MM.1S (cell line): ENCODE measurements around the gene HNRNPLL.

Experiments
- DNase-seq: peaks from one replicate; pipeline ENCODE4 v3.0.0-alpha.2; 2015
- H2AFZ ChIP-seq: fragments of 300-600 bp; sonication (generic); 2 replicates; pipeline ENCODE4 v1.6.0; 2016; ENCODE audit warnings: antibody characterized with exemption, low read length
- H3F3A ChIP-seq: fragments of 300-600 bp; sonication (generic); 2 replicates; pipeline ENCODE4 v1.6.1; 2016; ENCODE audit warnings: mild to moderate bottlenecking, antibody characterized with exemption, low read length, moderate library complexity, mixed read lengths; ENCODE audit not compliant: insufficient read depth
- H3K27ac ChIP-seq: fragments of 300-600 bp; sonication (generic); 2 replicates; pipeline ENCODE4 v1.5.1; 2016; ENCODE audit warnings: mild to moderate bottlenecking, low read length
- H3K27me3 ChIP-seq: fragments of 300-600 bp; sonication (generic); replicated peaks from 2 replicates; pipeline ENCODE4 v1.6.0; 2016; ENCODE audit warnings: low read length; ENCODE audit not compliant: insufficient read depth
- H3K36me3 ChIP-seq: fragments of 300-600 bp; sonication (generic); replicated peaks from 2 replicates; pipeline ENCODE4 v1.6.1; 2016; ENCODE audit warnings: mild to moderate bottlenecking, low read length, mixed read lengths; ENCODE audit not compliant: insufficient read depth
- H3K4me1 ChIP-seq: fragments of 300-600 bp; sonication (generic); 2 replicates; pipeline ENCODE4 v1.6.1; 2016; ENCODE audit warnings: low read length, mixed read lengths
- H3K4me2 ChIP-seq: fragments of 300-600 bp; sonication (generic); 2 replicates; pipeline ENCODE4 v1.6.0; 2016; ENCODE audit warnings: low read depth, low read length
- H3K4me3 ChIP-seq: fragments of 300-600 bp; sonication (generic); 2 replicates; pipeline ENCODE4 v1.5.1; 2016; ENCODE audit warnings: low read length, mixed read lengths
- H3K79me2 ChIP-seq: fragments of 300-600 bp; sonication (generic); 2 replicates; pipeline ENCODE4 v1.6.1; 2016; ENCODE audit warnings: mixed run types, low read length, mixed read lengths
- H3K9ac ChIP-seq: fragments of 300-600 bp; sonication (generic); 2 replicates; pipeline ENCODE4 v1.6.1; 2016; ENCODE audit warnings: low read length, mixed read lengths
- H3K9me2 ChIP-seq: fragments of 300-600 bp; sonication (generic); replicated peaks from 2 replicates; pipeline ENCODE4 v1.6.1; 2016; ENCODE audit warnings: mild to moderate bottlenecking, low read length, mixed read lengths; ENCODE audit not compliant: insufficient read depth
- H3K9me3 ChIP-seq: fragments of 300-600 bp; sonication (generic); replicated peaks from 2 replicates; pipeline ENCODE4 v1.6.1; 2016; ENCODE audit warnings: mild to moderate bottlenecking, low read length, mixed read lengths; ENCODE audit not compliant: insufficient read depth
- H4K20me1 ChIP-seq: fragments of 300-600 bp; sonication (generic); 2 replicates; pipeline ENCODE4 v1.6.1; 2016; ENCODE audit warnings: mild to moderate bottlenecking, low read length, moderate library complexity, mixed read lengths; ENCODE audit not compliant: insufficient read depth
- CTCF ChIP-seq: fragments of 300-600 bp; sonication (generic); IDR thresholded peaks from 2 replicates; pipeline ENCODE4 v1.5.1; 2016; ENCODE audit warnings: antibody characterized with exemption, low read length, mixed read lengths
- EZH2 ChIP-seq: fragments of 300-600 bp; sonication (generic); optimal IDR thresholded peaks from 2 replicates; pipeline ENCODE3; 2017; ENCODE audit warnings: low read depth, mild to moderate bottlenecking, antibody characterized with exemption, low read length, mixed read lengths
- EZH2phosphoT487 ChIP-seq: fragments of 300-600 bp; sonication (generic); IDR thresholded peaks from 2 replicates; pipeline ENCODE4 v1.6.1; 2018; ENCODE audit warnings: antibody characterized with exemption, low read length

The HNRNPLL gene

GRCh38 chr2:38605298-38605830 lies 2.6 kb upstream of the HNRNPLL start:
- H3K27ac ChIP-seq = no peak overlapping the region
- no peak for DNase-seq
- H3K36me3 ChIP-seq = no peaks in the 10 kb centered on the region
- H3K27me3 ChIP-seq = no peaks in the 10 kb centered on the region
- no peak overlapping the region for H3K9ac ChIP-seq
- H3K4me2 ChIP-seq = no peak overlapping the region
- H3F3A ChIP-seq = peaks cover 23% of the 10 kb centered on the region
- no peaks in the 10 kb centered on the region for H3K9me2 ChIP-seq
- H2AFZ ChIP-seq = no peak overlapping the region
- H4K20me1 ChIP-seq = no peaks in the 10 kb centered on the region
- H3K79me2 ChIP-seq = peaks cover 21% of the 10 kb centered on the region
- no peak overlapping the region for H3K4me3 ChIP-seq
- H3K9me3 ChIP-seq = no peaks in the 10 kb centered on the region
- peaks cover 32% of the 10 kb centered on the region for H3K4me1 ChIP-seq
- no peak for TF ChIP-seq EZH2phosphoT487
- no peak for TF ChIP-seq EZH2
- no peak for TF ChIP-seq CTCF

GRCh38 chr2:38603402-38604290 lies 918 bp upstream of the HNRNPLL start:
- H2AFZ ChIP-seq = peak overlapping the region; percentile 90
- peaks cover 23% of the 10 kb centered on the region for H3F3A ChIP-seq
- no peaks in the 10 kb centered on the region for H3K9me2 ChIP-seq
- no peaks in the 10 kb centered on the region for H3K36me3 ChIP-seq
- H3K9ac ChIP-seq = peak overlapping the region; percentile 62
- no peaks in the 10 kb centered on the region for H3K27me3 ChIP-seq
- H3K27ac ChIP-seq = peak overlapping the region; percentile 51; the same call in 1 of the 2 replicates
- peaks cover 26% of the 10 kb centered on the region for H3K4me1 ChIP-seq
- TF ChIP-seq EZH2 (no peak), CTCF (peak; percentile 97)
- DNase-seq = peak; percentile 88
- no peaks in the 10 kb centered on the region for H4K20me1 ChIP-seq
- no peaks in the 10 kb centered on the region for H3K9me3 ChIP-seq
- peak overlapping the region; percentile 93 for H3K4me2 ChIP-seq
- H3K79me2 ChIP-seq = peaks cover 38% of the 10 kb centered on the region
- peak overlapping the region; percentile 79 for H3K4me3 ChIP-seq

GRCh38 chr2:38602136-38602731 lies 494 bp downstream of the HNRNPLL start:
- Histone ChIP-seq H3K9ac (peak overlapping the region; percentile 73), H3K4me1 (peaks cover 18% of the 10 kb centered on the region), H3K27me3 (no peaks in the 10 kb centered on the region), H3F3A (peaks cover 15% of the 10 kb centered on the region), H3K9me2 (no peaks in the 10 kb centered on the region), H3K4me2 (peak overlapping the region; percentile 65; the same call in 1 of the 2 replicates), H3K27ac (peak overlapping the region; percentile 40; the same call in 1 of the 2 replicates), H2AFZ (peak overlapping the region; percentile 68), H3K9me3 (no peaks in the 10 kb centered on the region), H3K36me3 (no peaks in the 10 kb centered on the region), H4K20me1 (no peaks in the 10 kb centered on the region), H3K79me2 (peaks cover 52% of the 10 kb centered on the region), H3K4me3 (peak overlapping the region; percentile 79)
- TF ChIP-seq EZH2phosphoT487 (no peak), CTCF (no peak), EZH2 (no peak)
- DNase-seq = peak; percentile 25
